ENCODE measurements around the gene PPP1R26. TPM values are rescaled to one million over a fixed set of nuclear protein-coding genes. Genes with fewer than 3 reads are reported as not detected.
"Not testable (repeated sequence)": the region's sequence is repeated elsewhere in the genome, so short reads cannot be mapped to it uniquely, and the experiment has no call there.

The PPP1R26 gene
- total RNA-seq, 1 donor from 2014 or later = 23.3 TPM

DNA sequence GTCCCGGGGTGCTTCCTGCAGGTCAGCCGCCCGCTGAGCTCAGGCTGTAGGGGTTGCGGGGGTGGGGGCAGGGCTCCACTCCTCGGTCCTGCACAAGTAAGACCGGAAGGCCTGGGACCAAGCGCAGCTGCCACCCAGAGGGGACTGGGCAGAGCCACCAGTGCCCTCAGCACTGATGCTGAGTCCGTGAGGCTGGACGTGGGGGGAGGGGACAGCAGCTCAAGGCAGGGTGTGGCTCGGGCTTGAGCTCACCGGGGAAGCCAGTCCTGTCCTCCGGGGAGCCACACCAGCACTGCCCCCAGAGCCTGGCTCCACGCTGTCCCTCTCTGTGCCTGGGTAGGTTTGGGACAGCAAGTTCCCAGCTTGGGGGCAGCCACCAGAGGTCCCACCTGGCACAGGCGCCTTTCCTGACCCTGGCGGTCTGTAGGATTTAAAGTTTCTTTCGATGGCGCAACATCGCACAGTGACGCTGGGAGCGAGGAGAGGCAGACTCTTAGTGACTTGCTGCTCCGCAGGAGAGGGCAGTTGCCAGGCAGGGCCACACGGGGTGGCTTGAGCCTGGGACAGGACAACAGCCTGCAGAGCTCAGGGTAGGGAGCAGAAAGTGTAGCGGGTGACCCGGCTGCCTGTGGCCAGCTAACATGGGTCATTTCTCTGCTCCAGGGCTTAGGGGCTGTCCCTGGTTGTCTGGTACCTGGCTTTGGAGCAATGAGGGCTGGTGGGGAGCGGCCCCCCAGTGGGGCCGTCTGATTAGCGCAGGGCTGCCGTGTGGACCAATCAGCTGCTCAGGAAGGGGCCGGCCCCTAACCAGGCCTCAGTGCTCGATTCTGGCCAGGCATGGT is 47.4 kb downstream of the PPP1R26 start:
- no peak for ATAC-seq
- no peak for DNase-seq
- intact Hi-C loops (cut with micrococcal nuclease) = no loop called here

DNA sequence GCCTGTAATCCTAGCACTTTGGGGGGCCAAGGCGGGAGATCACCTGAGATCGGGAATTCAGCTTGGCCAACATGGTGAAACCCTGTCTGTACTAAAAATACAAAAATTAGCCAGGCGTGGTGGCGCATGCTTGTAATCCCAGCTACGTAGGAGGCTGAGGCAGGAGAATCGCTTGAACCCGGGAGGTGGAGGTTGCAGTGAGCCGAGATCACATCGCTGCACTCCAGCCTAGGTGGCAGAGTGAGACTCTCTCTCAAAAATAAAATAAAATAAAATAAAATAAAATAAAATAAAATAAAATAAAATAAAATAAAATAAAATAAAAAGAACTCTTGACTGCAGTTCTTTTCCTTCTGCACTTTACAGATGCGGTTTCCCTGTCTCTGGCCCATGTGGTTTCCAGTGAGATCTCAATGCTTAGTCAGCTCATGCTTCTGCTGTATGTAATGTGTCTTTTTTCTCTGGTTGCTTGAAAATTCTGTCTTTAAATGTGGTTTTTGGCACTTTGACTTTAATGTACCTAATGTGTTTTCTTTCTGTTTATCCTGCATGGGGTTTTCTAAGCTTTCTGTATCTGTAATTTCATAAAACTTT is 49.4 kb downstream of the PPP1R26 start:
- intact Hi-C loops (cut with micrococcal nuclease); DNase-seq; ATAC-seq: not testable (repeated sequence)

DNA sequence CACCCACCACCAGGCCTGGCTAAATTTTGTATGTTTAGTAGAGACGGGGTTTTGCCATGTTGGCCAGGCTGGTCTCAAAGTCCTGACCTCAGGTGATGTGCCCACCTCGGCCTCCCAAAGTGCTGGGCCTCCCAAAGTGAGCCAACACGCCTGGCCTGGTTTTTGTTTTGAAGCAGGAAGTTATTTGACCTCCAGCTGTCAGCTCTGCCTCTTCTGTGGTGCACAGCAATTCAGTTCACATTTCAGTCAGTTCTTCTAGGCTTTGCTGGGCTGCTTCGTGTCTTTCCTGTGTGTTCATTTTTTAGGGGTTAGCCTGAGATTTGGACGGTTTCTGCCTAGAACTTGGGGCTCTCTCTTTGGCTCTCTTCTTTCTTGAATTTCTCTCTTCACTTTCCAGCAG is 50.6 kb downstream of the PPP1R26 start:
- DNase-seq = no peak
- ATAC-seq = no peak
- intact Hi-C loops (cut with micrococcal nuclease) = no loop called here

DNA sequence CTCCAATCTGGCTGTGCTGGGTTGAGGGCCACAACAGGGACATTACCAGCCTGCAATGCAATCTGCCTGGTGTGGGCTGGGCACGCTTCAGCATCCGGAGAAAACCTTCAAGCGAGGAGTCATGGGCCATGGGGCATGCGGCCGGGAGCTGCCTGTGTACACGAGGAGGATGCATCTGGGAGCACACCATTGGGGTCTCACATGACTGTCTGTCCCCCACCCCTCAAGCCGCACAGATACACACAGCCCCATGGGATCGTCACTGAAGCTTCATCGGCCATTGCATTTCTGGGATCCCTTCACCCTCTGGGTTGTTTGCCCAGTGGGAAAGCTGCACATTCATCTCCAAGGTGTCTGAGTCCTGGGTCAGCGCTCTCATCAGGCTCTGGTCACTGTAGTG is 51.5 kb downstream of the PPP1R26 start:
- ATAC-seq (no peak), DNase-seq (no peak)
- intact Hi-C loops (cut with micrococcal nuclease) = no loop called here

DNA sequence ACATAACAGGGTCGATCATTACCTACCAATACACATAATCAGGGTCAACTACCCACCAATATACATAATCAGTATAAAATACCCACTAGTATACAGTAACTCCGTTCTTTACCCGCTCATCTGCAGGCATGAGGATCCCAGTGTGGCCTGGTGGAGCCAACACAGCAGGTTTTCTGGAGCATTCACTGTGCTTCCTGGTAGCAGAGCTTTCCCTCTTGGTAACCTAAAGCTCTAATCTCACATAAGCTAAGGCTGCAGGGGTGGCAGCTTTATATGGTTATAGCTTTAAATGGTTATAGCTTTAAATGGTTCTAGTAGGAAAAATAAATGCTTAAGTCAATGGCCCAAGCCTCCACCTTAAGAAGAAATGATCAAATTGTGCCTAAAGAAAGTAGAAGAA is 53.5 kb downstream of the PPP1R26 start:
- ATAC-seq = no peak
- no peak for DNase-seq
- intact Hi-C loops (cut with micrococcal nuclease) = no loop called here

DNA sequence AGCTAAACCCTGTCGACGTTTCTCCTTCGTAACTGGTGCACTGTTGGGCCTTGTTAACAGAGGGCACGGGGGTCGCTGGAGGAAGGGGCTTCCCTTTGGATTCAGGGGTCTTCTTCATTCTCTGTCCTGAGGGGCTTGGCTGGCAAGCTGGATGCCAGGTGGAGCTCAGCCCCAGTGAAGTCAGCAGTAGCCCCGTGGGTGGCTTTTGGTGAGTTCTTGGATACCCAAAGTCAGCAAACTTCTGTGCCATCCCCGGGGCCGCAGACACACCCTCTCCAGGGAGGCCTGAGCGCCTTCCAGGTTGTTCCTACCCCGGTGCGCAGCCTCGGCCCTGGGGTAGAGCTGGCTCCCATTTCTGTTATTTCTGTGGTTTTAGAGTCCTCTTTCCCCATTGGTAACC is 54.1 kb downstream of the PPP1R26 start:
- intact Hi-C loops (cut with micrococcal nuclease) = no loop called here
- DNase-seq = no peak
- no peak for ATAC-seq

DNA sequence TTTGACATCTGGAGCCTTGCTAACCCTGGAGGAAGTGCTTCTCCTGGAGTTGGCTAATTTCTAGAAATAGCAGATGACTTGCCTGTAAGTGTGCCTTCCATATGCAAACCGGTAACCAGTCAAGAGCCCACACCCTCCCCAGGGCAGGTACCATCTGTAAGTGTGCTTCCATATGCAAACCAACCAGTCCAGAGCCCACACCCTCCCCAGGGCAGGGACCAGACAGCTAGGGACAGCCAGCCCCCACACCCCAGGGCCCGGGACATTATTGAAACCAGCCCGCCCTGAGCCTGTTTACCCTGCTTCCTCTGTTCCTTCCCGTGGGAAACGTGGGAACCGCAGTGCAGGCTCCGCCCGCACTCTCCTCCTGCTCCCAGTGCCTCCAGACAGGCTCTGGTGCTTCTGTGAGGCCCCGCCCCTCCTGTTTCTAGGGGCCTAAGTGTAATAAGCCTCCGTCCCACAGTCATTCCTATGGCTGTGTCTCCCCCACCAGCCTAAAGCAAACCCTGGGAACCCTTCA is 54.7 kb downstream of the PPP1R26 start:
- intact Hi-C loops (cut with micrococcal nuclease); DNase-seq: not testable (repeated sequence)
- ATAC-seq = peak; percentile 29

DNA sequence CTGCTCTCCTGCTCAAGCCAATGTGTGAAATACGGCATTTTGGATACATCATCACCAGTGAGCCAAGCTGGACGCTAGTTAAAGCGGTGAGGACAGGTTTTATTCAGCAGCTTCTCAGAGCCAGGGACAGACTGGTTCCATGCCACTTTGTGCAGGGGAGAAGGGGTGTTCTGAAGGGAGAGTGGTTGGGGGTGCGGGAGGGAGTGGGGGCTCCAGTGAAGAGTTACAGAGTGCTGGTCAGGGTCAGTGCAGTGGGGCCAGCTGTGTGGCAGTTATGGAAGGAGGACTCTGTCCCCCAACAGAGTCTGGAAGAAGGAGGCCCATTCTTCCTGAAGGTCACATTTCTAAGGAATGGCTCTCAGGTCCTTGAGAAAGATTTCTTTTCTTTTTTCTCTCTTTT is 55.2 kb downstream of the PPP1R26 start:
- intact Hi-C loops (cut with micrococcal nuclease); DNase-seq; ATAC-seq: not testable (repeated sequence)

DNA sequence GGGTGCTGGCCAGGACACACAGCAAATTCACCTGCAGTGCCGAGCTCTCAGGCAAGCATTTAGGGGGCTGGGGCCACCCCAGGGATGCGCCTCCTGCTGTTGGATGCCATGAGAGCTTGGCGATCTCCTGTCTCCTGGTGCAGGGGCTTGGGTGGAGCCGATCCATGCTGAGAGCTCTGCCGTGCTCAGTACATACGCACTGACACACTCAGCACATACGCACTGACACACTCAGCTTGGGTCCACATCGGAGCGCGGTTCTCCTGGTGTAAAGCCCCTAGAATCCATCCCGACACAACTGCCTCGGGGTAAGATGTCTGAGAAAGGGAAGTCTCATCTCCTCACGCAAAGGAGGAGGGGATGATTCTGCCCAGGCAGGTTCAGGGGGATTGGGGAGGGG is 56.0 kb downstream of the PPP1R26 start:
- DNase-seq; intact Hi-C loops (cut with micrococcal nuclease); ATAC-seq: not testable (repeated sequence)

DNA sequence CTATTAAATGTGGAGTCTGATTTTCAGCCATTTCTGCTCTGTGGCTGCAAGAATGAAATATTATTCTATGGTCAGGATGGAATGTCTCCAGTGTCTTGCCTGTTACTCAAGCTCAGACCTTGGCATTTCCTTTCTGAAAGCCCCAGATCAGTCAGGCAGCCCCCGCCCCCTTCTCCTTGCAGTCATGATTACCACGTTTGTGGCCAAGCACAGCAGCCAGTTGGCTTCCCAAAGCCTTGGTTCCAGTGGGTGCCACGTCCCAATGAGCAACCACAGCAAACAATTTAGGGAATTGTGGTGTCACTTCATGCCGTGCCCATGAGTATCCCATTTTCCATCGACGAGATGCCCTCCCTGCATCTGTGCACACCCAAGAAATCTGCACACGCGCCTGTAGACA is 56.6 kb downstream of the PPP1R26 start:
- ATAC-seq = no peak
- DNase-seq = no peak
- intact Hi-C loops (cut with micrococcal nuclease) = no loop called here

Other genes starting within 250 kb of the PPP1R26 start
- 49.8 TPM for gene MRPS2, start 20.9 kb downstream of the PPP1R26 start, total RNA-seq
- not detected for gene LCN1, start 41.7 kb downstream of the PPP1R26 start, total RNA-seq
- gene OBP2A, start 66.3 kb downstream of the PPP1R26 start, total RNA-seq = not detected
- not detected for gene PAEP, start 82.0 kb downstream of the PPP1R26 start, total RNA-seq
- gene GLT6D1, start 159.8 kb downstream of the PPP1R26 start, total RNA-seq = not detected
- gene LCN9, start 183.5 kb downstream of the PPP1R26 start, total RNA-seq = not detected
- not detected for gene SOHLH1, start 219.7 kb downstream of the PPP1R26 start, total RNA-seq
- gene KCNT1, start 222.4 kb downstream of the PPP1R26 start, total RNA-seq = 3.1 TPM

Measured in left ventricle myocardium superior (tissue), 1 donor.